Stimulated activated CD4-positive, alpha-beta T cell treated with anti-CD3 and anti-CD28 coated beads, Interleukin-4, amount 100 ng/mL, for 24 hours (primary cell): ENCODE results near the gene CREB3.

ENCODE experiments used
- DNase-seq: peaks from one replicate; pipeline ENCODE4 v3.0.0-alpha.2; 2020

CREB3 gene, protein sequence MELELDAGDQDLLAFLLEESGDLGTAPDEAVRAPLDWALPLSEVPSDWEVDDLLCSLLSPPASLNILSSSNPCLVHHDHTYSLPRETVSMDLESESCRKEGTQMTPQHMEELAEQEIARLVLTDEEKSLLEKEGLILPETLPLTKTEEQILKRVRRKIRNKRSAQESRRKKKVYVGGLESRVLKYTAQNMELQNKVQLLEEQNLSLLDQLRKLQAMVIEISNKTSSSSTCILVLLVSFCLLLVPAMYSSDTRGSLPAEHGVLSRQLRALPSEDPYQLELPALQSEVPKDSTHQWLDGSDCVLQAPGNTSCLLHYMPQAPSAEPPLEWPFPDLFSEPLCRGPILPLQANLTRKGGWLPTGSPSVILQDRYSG

DNA sequence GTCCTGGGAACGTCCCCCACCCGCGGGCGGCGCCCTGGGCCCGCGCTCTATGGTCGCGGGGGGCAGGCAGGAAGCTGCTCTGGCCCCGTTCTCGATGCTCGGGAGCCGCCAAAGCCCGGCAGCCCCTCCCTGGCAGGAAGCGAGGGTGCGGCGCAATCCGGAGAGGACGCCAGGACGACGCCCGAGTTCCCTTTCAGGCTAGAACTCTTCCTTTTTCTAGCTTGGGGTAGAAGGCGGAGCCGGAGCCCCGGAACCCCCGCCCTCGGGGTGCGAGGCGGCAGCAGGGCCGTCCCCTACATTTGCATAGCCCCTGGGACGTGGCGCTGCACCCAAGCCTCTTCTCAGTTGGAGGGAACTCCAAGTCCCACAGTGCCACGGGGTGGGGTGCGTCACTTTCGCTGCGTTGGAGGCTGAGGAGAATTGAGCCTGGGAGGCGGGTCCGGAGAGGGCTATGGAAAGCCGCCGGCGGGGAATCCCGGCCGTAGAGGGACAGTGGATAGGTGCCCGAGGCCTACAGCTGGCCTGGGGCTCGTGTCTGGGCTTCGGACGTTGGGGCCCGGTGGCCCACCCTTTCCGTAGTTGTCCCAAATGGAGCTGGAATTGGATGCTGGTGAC is at the start of gene CREB3, which contains the start of gene TLN1:
TSS of gene CREB3 (plus strand) at position 482 of the 615 bp plus-strand sequence. CDS start at position 589, 107 bp downstream.
TSS of gene TLN1 (minus strand) at position 11 of the 615 bp plus-strand sequence. CDS start 6,501 bp downstream, outside the sequence.
- peak; percentile 97 for DNase-seq

DNA sequence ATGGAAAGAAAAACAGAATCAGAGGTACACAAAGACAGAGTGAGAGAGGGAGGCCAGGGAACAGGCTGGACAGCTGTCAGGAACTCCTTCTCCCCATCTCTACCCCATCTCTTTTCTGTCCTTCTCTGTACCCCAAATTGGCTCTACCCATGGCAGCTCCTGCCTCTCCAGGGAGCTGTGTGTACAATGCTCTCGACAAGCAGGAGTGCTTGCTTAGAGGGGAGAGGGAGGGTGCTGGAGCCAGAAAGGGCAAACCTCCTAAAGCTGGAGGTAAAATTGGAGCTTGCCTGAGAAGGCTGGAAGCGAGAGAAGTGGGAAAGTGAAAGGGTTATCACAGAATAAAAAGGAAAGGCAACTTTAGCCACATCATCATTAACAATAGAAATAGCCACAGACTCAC is 49.1 kb upstream of the CREB3 start:
- DNase-seq, result no peak

DNA sequence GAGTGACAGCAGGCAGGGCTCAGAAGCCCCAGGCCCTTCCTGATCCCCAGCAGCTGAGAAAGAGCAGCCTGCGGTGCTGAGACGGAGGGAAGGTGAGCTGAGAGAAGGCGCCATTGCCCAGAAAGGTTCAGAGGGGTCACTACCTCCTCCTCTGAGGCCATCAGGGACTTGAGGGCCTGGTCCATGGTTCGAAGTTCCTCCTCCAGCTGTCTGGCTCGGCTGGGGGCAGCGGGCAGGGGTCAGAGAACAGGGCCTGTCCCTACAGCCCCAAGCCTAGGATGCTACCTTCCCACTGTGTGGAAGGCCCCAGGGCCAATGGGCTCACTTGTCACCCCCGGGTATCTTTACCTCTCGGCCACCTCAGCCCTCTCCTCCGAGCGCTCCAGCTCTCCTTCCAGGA is 47.5 kb upstream of the CREB3 start:
- DNase-seq, result no peak

DNA sequence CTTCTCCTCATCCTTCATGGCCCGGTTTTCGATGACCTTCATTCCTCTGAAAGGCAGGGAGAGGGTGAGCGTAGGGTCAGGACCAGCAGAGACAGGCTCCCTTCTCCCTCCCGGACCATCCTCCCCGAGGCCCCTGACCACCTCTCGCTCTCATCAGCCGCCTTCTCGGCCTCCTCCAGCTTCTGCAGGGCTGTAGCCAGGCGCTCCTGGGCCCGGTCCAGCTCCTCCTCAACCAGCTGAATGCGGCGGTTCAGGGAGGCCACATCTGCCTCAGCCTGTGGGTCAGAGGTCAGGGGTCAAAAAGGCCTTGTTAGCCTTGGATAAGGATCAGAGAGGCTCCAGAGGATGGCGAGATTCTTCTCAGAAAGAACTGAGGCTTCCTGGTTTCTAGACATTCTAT is 47.0 kb upstream of the CREB3 start:
- no peak for DNase-seq

DNA sequence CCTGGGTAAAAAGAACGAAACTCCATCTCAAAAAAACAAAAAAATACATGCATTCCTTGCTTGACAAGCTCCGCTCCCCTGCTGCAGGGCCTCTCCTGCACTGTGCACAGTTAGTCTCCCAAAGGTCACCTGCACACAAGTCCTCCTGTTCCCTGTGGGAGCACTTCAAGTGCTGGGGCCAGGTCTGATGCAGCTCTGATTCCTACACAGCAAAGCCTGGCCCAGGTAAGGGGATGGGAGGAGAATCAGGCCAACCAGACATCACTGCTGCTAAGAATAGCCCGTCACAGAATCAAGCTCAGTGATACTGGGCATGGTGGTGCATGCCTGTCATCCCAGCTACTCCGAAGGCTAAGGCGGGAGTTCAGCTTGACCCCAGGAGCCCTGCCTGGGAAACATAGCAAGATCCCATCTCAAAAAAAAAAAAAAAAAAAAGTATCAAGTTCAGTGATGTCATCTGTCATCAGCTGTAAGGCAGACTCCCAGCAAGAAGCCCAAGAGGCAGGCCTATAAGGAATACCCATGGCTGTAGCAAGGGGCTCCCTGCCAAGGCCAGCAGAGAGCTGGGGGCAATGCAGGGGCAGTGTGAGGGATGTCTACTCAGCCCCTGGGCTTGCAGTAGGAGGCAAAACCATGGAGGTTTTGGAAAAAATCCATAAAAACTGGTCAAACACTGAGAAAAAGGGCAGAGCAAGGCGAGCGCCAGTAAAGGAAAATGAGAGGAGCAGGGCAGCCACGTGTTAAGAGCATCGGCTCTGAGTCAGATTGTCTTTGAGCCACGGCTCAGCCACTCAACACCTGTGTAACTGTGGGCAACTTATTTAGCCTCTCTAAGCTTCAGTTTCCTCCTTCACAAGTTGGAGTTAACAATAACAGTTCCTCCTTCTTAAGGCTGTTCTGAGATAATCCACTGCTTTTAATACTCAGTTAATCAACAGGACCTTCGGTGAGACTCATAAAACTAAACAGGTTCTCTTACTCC is 46.0 kb upstream of the CREB3 start:
- DNase-seq, result no peak

DNA sequence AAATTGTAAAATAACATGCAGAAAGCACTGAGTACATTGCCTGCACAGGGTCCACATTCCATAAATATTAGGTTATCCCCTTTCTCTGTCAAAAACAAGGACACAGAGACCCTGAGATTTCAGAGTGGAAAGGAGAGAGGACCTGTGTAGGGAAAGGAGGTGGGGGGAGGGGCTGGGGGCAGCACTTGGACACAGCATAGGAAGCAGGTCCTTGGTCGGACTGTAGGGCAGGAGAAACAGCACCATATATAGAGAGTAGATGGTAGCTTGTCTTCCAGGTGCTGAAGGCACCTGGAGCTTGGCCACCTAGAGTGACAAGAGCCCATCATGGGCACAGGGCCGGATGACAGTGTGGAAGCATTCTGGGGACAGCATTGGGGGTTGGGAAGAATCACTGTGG is 45.2 kb upstream of the CREB3 start:
- DNase-seq, result no peak

DNA sequence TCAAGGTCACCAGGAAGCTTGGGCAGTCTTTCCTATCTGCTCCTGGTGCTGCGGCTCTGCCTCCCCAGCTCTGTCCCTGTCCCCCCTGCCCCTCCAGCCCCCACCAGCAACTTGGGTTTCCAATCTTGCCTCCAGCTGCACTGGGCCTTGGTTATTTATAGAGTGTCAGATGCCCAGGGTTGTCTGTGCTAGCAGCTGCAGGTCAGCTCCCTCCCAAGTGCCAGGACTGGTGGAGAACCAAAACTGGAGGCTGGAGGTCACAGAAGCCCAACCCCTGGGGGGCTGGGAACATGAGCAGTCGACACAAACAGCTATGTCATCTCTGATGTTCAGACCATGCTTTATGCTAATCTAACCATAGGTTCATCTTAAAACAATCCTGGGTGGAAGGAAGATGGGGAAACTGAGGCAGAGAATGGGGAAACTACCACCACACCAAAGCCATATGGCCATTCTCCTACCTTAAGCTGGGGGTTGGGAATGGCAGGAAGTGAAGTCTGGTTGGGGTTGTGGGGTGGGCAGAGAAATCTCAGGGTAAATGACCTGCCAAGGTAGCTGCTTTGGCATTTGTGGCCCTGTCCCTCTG is 44.4 kb upstream of the CREB3 start:
- no peak for DNase-seq

DNA sequence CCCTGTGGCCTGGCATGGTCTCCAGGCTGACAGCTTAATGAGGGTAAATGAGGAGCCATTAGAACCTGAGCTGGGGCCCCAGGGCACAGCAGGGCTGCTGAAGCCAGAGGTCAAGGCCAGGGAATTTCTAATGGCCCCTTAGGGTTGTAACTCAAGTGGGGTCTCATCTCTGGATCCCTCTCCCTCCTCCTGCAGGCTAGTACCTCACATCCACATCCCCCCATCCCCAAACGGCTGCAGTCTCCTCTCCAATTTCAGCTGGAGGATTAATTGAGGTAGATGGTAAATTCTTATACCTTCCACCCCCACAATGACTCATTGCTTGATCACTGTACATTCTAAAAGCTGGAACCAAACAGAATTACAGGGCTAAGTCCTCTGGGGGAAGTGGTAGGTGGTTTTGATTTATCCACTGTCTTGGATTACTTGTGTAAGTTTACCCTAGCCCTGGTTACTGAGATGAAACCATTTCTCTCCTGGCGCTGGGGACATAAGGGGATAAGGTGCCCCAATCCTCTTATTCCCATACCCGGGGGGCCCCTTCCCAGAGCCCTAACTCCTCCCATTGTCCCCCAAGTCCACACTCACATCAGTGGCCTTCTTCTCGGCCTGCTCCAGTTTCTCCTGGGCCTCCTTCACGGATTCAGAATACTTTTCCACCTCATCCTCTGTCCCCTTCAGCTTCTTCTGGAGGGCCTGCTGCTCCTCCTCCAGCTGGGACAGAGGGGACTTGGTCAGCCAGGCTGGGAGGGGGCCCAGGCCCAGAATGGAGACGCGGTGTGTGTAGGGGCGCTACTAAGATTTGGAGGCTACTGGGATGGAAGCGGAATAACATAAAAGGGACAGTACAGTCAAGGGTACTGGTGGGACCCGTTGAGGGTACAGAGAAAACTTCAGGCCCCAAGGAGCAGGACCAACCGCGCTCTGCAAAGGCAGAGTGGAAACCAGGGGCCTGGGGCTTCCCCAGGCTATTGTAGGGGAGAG is 43.6 kb upstream of the CREB3 start:
- peak; percentile 33 for DNase-seq

DNA sequence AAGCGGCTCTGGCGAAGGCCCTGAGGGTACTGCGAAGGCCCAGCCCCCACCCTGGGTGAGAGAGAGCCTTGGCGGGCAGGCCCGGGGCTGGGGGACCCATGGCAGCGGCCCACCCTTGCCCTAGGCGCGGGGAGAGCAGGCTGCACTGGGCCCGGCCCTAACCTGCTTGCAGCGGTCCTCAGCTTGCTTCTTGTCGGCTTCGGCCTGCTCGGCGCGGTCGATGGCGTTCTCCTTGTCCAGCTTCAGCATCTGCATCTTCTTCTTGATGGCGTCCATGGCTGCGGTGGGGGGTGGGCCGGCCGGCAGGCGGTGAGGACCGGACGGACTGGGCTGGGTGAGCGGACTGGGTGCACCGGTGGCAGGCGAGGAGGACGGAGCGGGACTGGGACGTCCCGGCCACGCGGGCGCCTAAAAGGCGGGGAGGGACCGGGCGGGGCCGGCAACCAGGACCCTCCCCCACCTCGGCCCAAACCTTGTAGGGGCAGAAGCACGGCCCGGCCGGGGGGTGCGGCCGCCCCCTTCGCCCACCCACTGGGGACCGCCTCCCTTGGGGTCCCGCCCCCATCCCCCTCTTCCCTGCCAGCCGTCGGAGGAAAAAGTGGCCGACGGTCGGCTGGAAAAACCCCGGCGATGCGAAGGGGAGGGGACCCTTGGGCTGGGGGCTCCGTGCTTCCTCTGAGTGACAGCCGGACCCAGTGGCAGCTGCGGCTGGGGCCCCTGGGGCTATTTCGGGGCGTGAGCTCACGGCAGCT is 42.7 kb upstream of the CREB3 start, which contains the start of gene TPM2:
TSS of gene TPM2 (minus strand) at position 384 of the 752 bp plus-strand sequence. CDS start at position 276, 108 bp downstream.
- no peak for DNase-seq

DNA sequence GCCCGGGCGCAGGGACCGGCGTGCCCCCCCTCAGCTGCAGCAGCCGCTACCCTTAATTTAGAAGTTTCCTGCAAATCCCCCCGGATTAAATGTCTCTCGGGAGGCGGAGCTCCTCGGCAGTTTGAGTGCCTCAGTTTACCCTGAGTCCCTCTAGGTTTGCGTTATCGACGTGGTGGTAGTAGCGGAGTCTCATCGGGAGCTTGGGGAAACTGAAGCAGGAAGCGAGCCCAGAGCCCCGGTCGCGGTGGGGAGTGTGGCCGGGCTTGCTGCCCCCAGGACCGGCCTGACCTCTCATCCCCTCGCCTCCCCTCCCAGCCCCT is 42.2 kb upstream of the CREB3 start:
- DNase-seq, result no peak

DNA sequence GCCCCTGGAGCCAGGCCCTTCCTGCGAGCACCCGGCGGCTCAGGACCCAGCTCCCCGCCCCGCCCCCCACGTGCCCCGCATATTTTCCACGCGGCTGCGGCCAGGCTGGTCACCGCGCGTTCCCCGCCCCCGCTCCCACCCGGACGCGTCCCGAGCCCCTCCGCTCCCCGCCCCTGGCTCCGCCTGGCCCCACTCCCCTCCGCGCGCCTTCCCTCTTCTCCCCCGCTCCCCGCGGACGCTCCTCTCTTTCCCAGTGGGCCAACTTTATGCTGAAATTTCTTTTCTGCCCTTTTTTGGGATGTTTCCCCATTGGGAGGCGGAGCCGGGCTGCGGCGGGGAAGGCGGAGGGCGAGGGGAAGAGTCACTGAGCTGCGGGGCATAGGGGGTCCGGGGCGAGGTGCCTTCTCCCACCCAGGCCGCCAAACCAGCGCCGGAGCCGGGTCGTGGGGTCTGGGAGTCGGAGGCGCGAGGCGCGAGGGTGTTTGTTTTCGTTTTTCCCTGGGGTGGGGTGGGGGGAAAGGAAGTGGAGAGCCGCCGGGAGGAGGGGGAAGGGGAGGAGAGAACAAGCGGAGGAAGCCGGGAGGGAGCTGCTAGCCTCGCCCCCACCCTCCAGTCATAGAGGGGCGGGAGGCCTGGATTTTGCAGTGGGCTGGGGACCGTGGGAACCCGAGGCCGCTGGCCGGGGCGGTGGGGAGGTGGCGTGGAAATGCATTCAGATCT is 41.7 kb upstream of the CREB3 start:
- peak; percentile 35 for DNase-seq

DNA sequence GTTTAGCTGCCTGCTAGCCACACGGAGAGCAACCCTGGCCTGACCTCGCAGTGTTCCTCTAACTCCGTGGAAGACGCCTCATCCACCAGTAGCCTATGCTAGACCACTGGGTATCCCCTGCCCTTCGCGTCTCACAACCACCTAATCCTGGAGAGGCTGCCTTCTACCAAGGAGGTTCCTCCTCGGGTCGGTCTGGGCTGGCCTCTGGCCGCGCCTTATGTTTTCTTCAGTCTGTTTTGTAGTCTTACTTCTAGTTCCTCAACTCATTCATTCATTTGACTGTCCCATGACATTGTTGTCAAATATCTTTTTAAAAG is 41.2 kb upstream of the CREB3 start:
- no peak for DNase-seq

DNA sequence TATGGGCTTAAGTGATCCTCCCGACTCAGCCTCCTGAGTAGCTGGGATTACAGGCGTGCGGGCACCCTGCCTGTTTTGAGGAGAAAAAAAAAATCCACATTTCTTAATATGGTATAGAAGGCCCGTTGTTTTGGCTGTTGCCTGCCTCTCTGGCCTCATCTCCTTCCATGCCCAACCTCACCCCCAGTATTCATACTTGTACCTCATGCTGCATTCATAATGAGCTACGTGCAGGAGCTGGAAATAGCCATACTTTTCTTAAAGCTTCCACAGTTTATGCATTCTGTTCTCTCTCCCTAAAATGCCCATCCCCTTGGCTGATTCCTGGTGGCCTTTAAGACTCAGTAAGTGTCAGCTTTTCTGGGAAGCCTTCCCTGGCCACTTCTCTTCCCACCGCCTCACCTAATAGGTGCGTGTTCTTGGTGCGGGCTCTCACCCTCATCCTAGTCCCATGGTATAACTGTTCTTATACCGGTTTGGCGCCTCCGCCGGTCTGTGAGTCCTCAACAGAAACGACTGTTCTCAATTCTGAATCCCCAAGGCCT is 40.6 kb upstream of the CREB3 start:
- no peak for DNase-seq

DNA sequence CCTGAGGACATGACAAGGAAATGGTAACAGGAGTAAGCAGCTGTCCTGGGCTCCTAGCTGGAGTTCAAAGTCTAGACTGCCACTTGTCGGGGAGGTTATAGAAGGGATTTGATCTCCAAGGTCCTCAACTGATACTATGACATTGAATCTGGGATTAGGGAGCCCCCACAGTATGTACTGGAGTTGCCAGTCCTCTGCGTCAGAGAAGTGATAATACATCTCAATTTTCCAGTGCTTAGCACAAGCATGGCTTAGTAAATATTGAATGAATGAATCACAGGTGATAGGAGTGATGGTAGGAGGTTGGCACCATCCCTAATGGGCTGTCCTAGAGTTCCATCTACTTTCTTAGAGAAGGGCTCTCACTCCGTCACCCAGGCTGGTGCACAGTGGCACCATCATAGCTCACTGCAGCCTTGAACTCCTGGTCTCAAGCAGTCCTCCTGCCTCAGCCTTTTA is 36.5 kb upstream of the CREB3 start:
- DNase-seq, result no peak

DNA sequence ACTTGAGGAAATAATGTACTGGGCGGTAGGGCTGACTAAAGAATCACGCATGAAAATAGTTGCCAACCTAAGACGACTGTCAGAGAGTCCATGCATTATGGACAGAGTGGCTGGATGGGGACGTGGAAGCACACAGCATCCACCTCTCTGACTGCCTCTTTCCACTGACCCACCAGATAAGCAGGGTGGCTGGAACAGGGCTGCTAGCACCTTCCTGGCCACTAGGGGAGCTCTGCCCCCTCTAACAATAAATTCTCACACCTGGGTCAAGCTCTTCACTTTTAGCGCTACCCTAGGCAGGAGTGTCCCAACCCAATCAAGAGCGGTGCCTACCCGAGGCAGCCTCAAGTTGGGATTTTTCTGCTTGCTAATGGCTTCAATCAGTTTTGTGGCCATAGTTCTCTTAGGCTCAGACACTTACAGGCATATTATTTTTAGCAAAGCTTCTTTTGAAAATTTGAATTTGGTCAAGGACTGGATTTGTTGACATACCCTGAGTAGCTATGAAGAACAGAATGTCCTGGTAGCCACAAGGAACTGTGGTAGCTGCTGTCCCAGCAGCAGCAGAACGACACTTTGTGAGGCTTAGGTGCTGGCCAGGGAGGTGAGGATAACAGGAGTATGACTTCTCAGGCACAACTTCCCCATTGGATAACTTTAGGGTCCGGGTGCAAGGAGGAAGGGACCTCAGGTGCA is 35.8 kb upstream of the CREB3 start:
- peak; percentile 58 for DNase-seq

DNA sequence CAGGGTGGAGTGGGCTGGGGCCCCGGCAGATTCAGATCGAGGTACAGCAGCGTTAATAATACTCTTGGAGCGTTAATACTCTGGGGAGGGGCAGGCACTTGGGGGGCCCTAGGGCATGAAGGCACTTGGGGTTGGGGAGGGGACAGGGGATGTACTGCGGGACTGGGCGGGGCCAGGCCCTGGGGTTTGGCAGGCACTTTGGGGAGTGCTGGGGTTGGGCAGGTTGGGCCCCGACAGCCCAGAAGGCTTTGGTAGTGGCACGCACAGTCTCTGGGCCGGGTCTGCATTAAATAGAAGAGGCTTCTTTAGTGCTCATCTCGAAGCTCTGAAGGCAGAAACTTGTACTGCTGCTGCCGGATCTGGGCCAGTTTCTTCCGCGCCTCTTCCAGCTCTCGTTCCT is 35.0 kb upstream of the CREB3 start:
- DNase-seq, result no peak

DNA sequence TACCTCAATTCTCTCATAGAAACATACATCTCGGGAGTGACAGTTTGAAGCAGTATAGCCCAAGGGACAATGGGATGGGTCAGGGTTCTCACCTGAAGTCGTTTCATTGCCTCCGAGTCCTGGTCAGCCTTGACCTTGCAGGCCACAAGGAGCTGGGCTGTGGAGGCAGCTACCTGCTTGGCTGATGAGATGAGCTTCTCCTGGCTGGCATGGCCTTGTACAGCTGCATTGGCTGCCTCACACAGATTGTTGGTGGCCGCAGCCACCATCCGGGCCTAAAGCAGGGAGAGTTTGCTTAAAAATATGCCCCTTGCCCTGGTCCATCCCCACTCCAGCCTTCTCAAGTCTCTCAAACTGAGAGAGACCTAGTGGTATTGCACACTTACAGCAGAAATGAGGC is 34.2 kb upstream of the CREB3 start:
- DNase-seq, result no peak

DNA sequence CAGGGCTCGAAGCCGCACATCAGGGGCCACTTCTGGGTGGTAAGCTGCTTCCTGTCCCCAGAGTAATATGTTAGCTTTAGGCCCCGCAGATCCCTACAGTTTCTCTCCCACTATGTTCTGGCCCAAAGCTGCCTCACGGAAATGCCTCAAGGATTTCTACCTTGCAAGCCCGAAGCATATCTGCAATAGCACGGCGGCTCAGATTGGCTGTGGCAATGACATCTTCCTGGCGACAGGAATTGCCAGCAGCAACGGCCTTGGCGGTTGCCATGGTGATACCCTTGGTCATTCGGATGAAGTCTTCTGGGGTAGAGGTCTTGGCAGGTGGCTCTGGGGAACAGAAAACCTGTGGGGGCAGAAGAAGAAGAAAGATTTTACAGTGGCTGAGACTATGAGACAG is 32.4 kb upstream of the CREB3 start:
- no peak for DNase-seq

DNA sequence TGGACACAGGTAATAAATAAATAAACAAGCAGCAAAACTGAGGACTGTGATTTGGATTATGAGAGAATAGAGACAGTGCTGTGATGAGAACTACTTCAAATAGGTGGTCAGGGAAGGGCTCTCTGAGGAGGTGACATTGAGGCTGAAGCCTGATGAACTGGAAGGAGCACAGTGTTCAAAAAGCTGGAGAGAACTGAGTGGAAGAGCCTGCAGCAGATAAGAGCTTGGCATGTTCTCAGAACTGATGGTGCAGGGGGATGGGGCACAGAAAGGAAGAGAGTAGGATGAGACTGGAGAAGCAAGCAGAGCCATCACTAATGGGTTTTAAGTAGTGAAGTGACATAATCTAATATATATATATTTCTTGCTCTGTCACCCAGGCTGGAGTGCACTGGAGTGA is 31.5 kb upstream of the CREB3 start:
- DNase-seq, result no peak
